Activated B cell treated with CpG ODN at 0.5 μM for 24 hours (primary cell): ENCODE results near the gene RAMP3. TPM values are rescaled to one million over a fixed set of nuclear protein-coding genes. Genes with fewer than 3 reads are reported as not detected.

Source experiments
- ATAC-seq: fragments of 200-7000 bp; cut with Tn5 transposase; one replicate; pipeline ENCODE4 v1.10.0; 2021; ENCODE audit warnings: low read depth, mild to moderate bottlenecking, moderate library complexity
- CTCF ChIA-PET: fragments of 350-600 bp; sonication (Branson Sonifier 250); formaldehyde crosslinking; loops from one replicate; lab custom pipeline; 2021; ENCODE audit warnings: antibody characterized with exemption; lab: Charles Lee
- POLR2A ChIA-PET: fragments of 350-600 bp; sonication (Branson Sonifier 250); formaldehyde crosslinking; loops from one replicate; lab custom pipeline; 2021; ENCODE audit warnings: antibody characterized with exemption; lab: Charles Lee
- DNase-seq: peaks from one replicate; pipeline ENCODE4 v3.0.0; 2022
- H3K27ac Mint-ChIP-seq: one replicate; pipeline ENCODE4 v1.8.0; 2020; ENCODE audit warnings: mixed read lengths
- H3K27me3 Mint-ChIP-seq: one replicate; pipeline ENCODE4 v1.8.0; 2021; ENCODE audit warnings: mixed read lengths
- H3K36me3 Mint-ChIP-seq: one replicate; pipeline ENCODE4 v1.8.0; 2021; ENCODE audit warnings: low read depth, mixed read lengths
- H3K4me1 Mint-ChIP-seq: one replicate; pipeline ENCODE4 v1.8.0; 2021; ENCODE audit warnings: mixed read lengths
- H3K4me3 Mint-ChIP-seq: one replicate; pipeline ENCODE4 v1.8.0; 2020; ENCODE audit warnings: mild to moderate bottlenecking, mixed read lengths
- H3K9me3 Mint-ChIP-seq: one replicate; pipeline ENCODE4 v1.8.0; 2020; ENCODE audit warnings: mixed read lengths
- intact Hi-C: fragments of 100-400 bp; cut with micrococcal nuclease; formaldehyde crosslinking; loops from one replicate; pipeline ENCODE4 v1.15.1; 2024
- total RNA-seq: library from RNA; stranded (reverse); gene quantifications from 2 replicates; pipeline ENCODE4 v1.2.3, GENCODE V29; 2022
- TF ChIP-seq, protein P1 (sequence below): fragments of 200-600 bp; IDR thresholded peaks from one replicate; pipeline ENCODE4 v1.8.0; 2022; ENCODE audit warnings: antibody characterized with exemption, mild to moderate bottlenecking

RAMP3 gene
- total RNA-seq, 1 donor from 2014 or later: not detected

DNA sequence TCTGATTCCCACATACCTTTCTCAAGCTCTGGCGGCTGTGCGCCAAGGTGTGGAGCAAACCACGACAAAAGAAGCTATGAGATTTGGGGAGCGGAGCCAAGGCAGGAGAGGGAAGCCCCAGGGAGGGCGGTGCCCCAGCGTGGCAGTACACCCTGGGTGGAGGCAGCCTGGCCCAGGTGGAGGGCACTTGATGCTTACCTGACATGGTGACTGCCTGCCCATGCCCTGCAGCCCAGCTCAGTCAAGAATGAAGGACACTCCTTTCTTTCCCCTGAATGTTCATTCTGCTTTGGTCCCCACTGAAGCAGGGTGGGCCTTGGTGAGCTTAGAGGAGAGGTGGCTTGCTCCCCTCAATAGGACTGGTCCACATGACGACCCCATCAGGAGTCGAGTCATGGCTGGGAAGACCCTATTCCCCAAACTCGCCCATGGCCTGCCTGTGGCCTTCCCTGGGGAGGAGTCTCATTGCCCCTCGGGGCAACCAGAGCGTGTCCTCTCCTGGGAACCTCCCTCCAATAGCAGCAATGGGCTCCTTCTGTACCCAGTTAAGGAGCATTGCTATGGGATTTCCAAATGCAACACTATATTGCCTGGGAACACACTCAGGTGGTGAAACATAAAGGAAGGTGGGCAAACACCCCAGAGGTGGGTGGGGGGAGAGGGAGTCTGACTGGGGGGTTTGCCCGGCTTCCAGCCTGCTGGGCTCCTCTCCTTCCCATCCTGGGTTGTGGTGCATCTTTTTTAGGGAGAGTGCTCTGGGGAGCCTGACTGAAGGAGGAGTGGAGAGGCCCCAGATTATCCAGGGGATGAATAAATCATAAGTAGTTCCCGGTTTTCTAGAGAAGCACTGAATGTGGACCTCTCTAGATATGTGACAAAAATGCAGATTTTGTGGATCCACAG lies 22.7 kb downstream of the RAMP3 start:
- TF ChIP-seq, protein P1, sequence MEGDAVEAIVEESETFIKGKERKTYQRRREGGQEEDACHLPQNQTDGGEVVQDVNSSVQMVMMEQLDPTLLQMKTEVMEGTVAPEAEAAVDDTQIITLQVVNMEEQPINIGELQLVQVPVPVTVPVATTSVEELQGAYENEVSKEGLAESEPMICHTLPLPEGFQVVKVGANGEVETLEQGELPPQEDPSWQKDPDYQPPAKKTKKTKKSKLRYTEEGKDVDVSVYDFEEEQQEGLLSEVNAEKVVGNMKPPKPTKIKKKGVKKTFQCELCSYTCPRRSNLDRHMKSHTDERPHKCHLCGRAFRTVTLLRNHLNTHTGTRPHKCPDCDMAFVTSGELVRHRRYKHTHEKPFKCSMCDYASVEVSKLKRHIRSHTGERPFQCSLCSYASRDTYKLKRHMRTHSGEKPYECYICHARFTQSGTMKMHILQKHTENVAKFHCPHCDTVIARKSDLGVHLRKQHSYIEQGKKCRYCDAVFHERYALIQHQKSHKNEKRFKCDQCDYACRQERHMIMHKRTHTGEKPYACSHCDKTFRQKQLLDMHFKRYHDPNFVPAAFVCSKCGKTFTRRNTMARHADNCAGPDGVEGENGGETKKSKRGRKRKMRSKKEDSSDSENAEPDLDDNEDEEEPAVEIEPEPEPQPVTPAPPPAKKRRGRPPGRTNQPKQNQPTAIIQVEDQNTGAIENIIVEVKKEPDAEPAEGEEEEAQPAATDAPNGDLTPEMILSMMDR: no peak
- peaks cover 8% of the 10 kb centered on the region for H3K27me3 Mint-ChIP-seq
- DNase-seq (no peak), ATAC-seq (no peak)
- POLR2A ChIA-PET: no interaction called here
- H3K9me3 Mint-ChIP-seq: no peaks in the 10 kb centered on the region
- H3K4me3 Mint-ChIP-seq: no peak overlapping the region
- intact Hi-C loops: no loop called here
- CTCF ChIA-PET: no interaction called here
- no peaks in the 10 kb centered on the region for H3K4me1 Mint-ChIP-seq
- H3K36me3 Mint-ChIP-seq: no peaks in the 10 kb centered on the region
- H3K27ac Mint-ChIP-seq: no peak overlapping the region

DNA sequence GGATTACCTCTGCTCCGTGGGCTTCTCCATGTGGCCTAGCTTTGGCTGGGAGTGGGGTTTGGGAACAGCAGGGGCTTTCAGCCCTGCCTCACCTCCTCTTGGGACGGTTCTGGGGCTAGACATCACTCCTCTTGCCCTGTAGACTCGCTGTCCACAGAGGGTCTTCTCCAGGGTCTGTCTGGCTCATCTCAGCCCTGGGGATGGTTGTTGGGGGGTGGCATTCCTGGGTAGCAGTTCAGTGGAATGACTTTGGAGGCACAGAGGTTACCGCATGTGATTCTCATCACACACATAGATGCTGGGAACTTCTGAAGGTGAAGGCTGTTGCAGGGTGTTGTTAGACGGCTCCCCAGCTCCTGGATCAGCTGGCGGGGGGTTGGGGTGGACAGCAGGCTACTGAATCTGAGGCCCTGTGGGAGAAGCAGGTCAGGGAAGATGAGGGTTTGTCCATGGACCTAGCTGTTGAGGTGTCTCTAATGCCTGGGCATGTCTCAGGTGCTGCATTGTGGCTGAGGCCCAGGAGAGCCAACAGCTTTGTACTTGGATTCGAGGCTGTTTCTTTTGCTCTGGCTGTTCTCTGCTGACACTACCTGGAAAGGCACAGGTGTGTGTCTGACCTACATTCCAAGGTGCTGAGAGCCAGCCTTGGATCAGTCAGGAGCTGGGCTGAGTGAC lies 23.8 kb downstream of the RAMP3 start:
- Mint-ChIP-seq H3K36me3 (no peaks in the 10 kb centered on the region), H3K4me3 (no peak overlapping the region), H3K27me3 (peaks cover 4% of the 10 kb centered on the region), H3K27ac (no peak overlapping the region), H3K4me1 (no peaks in the 10 kb centered on the region), H3K9me3 (no peaks in the 10 kb centered on the region)
- intact Hi-C loops: no loop called here
- CTCF ChIA-PET: no interaction called here
- POLR2A ChIA-PET: no interaction called here
- no peak for DNase-seq
- TF ChIP-seq, protein P1: no peak
- ATAC-seq: no peak

DNA sequence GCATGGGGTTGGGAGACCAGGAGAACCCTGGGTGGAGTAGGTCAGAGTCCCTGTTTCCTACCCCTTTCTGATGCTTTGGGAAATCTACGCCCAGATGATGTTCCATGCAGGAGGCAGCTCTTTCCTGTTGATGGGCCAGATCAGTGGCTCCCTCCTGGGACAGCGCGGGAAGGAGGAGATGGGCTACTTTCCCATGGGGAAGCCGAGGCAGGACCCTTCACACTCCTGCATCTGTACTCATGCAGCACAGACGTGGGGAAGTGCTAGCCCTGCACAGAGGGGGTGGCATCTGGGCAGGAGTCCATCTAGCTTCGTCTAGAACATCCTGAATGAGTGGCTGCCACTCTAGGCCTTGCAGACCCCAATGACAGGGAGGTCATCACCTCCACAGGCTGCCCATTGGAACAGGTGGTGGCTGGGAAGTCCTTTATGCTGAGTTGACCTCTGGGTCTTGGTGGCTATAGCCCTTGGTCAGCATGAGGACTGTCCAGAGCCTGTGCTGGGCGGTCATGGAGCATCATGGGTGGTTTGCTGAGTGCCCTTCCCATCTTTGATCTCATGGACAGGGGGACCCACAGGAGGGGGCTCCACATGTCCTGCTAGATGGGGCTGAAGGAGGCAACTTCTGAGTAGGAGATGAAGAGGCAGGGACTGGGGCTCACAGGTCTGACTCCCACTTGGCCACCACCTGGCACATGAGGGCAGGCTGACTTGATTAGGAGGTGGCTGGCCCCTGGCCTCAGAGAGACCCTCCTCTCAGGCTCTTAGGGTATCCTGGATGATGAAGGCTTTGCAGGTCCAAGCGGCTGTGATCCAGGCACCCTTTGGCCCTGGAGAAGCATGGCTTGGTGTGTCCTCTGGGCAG lies 24.6 kb downstream of the RAMP3 start:
- Mint-ChIP-seq H3K9me3 (no peaks in the 10 kb centered on the region), H3K4me1 (no peaks in the 10 kb centered on the region), H3K4me3 (no peak overlapping the region), H3K36me3 (no peaks in the 10 kb centered on the region), H3K27ac (no peak overlapping the region), H3K27me3 (peaks cover 2% of the 10 kb centered on the region)
- intact Hi-C loops: no loop called here
- POLR2A ChIA-PET: no interaction called here
- CTCF ChIA-PET: no interaction called here
- TF ChIP-seq, protein P1: no peak
- DNase-seq: no peak
- no peak for ATAC-seq

DNA sequence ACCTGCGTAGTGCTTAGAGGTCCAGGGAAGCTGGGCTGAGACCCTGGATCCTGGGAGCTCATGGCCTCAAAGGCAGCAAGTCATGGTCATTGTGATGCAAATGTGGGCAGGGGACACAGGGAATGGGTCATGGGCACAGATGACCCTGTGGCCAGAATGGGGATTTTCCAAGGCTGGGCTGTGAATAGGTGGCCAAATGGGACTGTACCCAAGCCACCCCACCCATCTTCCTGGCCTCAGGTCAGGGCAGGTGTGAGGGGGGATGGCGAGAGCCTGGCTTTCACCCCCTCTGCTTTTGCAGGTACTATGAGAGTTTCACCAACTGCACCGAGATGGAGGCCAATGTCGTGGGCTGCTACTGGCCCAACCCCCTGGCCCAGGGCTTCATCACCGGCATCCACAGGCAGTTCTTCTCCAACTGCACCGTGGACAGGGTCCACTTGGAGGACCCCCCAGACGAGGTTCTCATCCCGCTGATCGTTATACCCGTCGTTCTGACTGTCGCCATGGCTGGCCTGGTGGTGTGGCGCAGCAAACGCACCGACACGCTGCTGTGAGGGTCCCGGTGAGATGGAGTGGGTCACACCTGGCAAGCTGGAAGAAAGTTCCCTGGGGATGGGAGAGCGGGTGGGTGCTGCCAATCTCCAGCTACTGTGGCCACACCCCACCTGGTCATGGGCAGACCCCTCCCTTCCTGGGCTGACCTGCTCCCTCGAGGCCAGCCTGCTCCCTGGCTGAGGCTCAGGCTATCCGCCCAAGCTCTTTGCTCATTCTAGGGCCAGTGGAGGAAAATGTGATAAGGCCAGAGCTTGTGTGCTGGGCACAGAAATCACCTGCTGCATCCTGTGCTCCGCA lies 25.5 kb downstream of the RAMP3 start:
- no peak for ATAC-seq
- intact Hi-C loops: no loop called here
- H3K27ac Mint-ChIP-seq: no peak overlapping the region
- peaks cover 4% of the 10 kb centered on the region for H3K27me3 Mint-ChIP-seq
- no peaks in the 10 kb centered on the region for H3K9me3 Mint-ChIP-seq
- H3K4me1 Mint-ChIP-seq: no peaks in the 10 kb centered on the region
- DNase-seq: no peak
- no peaks in the 10 kb centered on the region for H3K36me3 Mint-ChIP-seq
- ChIA-PET CTCF (no interaction called here), POLR2A (no interaction called here)
- no peak overlapping the region for H3K4me3 Mint-ChIP-seq
- TF ChIP-seq, protein P1: no peak
